CD4-positive, alpha-beta T cell treated with Interleukin-4 for 1 hour (primary cell): ENCODE data around the gene SNW1.
"Not testable (repeated sequence)": the region's sequence is repeated elsewhere in the genome, so short reads cannot be mapped to it uniquely, and the experiment has no call there.

Experiments
- DNase-seq, 2 donors: peaks; one replicate each; pipeline ENCODE4 v3.0.0-alpha.2; 2020 to 2022

SNW1 gene

DNA sequence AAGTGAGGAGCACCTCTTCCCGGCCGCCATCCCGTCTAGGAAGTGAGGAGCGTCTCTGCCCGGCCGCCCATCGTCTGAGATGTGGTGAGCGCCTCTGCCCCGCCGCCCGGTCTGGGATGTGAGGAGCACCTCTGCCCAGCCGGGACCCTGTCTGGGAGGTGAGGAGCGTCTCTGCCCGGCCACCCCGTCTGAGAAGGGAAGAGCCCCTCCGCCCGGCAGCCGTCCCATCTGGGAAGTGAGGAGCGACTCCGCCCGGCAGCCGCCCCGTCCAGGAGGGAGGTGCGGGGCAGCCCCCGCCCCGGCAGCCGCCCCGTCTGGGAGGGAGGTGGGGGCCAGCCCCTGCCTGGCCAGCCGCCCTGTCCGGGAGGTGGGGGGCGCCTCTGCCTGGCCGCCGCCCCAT is 13.5 kb downstream of the SNW1 start:
- DNase-seq, result not testable (repeated sequence)

GRCh38 chr14:77746064-77746702 is 14.8 kb downstream of the SNW1 start:
- DNase-seq, result no peak

GRCh38 chr14:77741438-77741837 is 19.5 kb downstream of the SNW1 start:
- no peak for DNase-seq

- peak in 1 of 2 donors; percentile 7 for DNase-seq
Measured at GRCh38 chr14:77738559-77739250, 22.3 kb downstream of the SNW1 start.

DNA sequence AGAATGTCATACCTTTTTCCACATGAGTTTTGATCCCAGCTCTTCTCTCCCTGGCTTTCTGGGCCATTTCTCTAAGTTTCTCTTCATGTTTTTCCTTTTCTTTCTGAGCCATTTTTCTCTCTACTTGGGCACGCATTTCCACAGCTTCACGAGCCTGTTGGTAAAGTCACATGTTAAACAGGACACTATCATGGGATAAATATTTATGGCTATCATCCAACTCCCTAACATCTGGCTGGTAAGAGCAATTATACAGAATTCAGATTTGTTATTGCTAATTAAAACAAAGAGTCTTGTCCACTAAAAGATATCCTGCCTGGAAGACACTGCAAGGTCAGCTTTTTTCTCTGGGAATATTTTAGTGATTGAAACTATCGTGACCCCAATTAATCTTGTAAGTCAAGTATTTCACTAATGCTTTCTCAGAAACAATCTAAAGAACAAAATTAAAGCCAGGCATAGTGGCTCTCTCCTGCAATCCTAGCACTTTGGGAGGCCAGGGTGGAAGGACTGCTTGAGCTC is 29.9 kb downstream of the SNW1 start:
- DNase-seq, result no peak

- DNase-seq, result no peak
Measured at GRCh38 chr14:77722301-77722700, 38.7 kb downstream of the SNW1 start.

DNA sequence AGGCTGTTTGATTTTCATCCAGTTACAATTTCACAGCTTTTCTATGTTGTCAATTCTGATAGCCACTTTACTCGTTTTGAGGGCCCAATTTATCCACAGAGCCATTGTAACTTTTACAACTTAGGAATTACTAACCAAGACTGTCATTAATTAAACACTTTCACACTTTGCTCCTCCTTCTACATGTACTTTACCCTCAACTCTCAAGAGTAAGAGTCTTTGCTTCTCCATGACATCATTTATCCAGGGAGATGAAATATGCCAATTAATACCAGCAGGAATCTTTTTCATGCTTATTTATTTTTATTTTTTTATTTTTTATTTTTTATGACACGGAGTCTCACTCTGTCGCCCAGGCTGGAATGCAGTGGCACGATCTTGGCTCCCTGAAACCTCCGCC is 39.5 kb downstream of the SNW1 start:
- no peak for DNase-seq

- DNase-seq, result no peak
Measured at GRCh38 chr14:77717608-77718305, 43.2 kb downstream of the SNW1 start.

- no peak for DNase-seq
Measured at GRCh38 chr14:77714926-77715325, 46.0 kb downstream of the SNW1 start.

GRCh38 chr14:77710364-77710763 is 50.6 kb downstream of the SNW1 start:
- DNase-seq, result no peak

DNA sequence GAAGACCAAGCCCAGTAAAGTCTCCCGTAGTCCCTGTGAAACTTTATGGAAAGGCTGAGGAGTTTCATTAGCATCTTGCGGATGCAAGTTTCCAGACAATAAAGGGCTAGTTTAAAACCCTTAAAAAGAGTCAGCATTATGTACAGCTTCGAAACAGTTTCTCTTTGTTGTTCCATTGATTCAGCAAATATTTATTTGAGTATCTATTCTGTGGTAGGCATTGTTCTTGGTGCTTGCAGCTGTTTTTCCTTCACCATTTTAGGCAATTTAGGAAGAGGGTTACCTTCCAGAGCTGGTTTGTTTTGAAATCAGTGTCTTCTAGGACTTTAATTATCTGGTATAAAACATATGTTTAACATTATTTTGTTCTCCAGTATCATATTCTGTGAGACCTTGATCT is 51.5 kb downstream of the SNW1 start:
- DNase-seq, result no peak

DNA sequence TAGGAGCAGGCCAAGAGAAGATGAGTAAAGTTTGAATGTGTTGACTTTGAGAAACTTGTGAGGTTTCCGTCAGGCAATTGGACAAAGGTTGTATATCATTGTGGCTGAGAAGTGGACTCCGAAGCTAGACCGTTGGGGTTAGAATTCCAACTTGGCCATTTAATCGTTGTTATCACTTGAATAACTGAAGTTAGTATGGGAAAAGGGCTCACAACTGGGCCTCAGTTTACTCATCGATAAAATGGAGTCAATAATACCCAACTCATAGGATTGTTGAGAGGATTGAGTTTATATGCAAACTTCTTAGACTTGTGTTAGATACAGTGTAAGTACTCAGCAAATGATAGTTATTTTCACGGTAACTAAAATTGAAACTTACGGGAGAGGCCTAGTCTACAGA is 52.2 kb downstream of the SNW1 start:
- DNase-seq, result no peak

- DNase-seq, result peak; percentile 88 to 91
Measured at GRCh38 chr14:77707724-77708408, 53.1 kb downstream of the SNW1 start, which contains the start of the genes ALKBH1 and SLIRP. ALKBH1 (minus strand) TSS chr14:77708023; CDS start chr14:77708004, 19 bp downstream. SLIRP (plus strand) TSS chr14:77708103; CDS start chr14:77708112, 9 bp downstream.

GRCh38 chr14:77707355-77707723 is 53.6 kb downstream of the SNW1 start:
- peak in 1 of 2 donors; percentile 17 for DNase-seq

DNA sequence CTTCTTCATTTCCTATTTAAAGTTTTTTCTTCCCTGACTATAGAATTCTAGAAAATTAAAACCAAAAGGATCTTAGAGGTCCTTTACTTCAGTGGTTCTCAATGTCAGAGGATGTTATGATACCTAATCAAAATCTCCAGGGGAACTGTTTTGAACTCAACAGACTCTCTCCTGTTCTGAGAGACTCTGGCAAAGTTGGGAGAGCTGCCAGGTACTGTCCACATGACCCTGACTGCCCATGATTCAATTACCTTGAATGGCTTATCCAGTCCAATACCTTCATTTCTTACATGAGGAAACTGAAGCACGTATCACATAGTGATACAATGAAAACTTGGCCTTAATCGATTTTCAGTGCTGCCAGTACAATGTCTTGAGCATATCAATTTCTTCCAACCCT is 69.7 kb downstream of the SNW1 start:
- no peak for DNase-seq

DNA sequence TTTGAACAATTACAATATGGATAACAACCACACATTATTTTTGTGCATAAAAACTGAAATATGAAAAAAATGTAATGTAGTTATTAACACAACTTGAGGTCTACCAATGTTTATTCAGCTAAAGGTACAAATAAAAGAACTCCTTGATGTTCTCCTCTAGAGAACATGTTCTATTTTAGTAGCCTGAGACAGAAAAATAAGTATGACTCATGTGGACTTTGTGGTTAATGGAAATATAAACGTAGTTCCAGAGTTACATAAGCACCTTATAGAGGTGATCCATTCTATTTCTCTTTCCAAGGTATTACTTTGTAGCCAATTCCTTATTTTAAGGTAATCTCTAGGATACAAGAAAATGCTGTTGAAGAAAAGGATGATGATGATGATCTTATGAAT is 78.8 kb downstream of the SNW1 start:
- no peak for DNase-seq

DNA sequence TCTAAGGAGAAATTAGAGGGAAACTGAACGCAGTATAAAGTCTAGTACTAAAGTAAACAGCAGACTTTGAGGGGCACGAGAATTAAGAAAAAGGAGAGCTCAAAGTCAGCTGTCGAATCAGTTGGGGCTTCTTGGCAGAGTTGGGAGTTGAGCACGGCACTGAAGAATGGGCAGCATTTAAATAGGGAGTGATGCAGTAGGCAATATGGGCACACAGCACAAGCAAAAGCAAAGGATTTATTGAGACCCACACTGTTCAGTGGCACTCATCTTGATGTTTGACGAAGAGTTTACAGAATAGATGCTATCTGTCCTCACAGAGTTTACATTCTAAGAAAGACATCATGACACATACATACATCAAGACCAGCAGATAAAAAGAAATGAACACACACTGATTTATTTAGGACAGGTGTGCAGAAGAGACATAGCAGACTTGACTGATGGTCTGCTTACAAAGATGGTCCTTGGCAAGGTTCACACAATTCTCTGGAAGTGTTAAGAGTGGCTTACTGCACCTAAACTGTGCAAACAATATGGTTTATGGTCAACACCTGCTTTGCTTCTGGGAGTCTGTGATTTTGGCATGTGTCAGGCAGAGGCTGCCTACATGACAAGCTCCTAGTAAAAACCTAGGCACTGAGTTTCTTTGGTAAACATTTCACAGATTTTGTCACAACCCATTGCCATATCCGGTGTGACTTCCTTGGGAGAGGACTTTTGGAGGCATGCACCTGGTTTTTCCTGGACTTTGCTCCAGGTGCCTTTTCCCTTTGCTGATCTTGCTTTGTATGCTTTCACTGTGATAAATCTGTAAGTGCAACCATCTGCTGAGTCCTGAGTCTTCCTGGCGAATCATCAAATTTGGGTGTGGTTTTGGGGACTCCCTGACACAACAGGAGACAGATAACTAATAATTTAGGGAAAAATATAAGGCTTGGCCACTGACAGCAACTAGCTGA is 79.5 kb downstream of the SNW1 start:
- DNase-seq, result no peak

- DNase-seq, result no peak
Measured at GRCh38 chr14:77674931-77675330, 86.0 kb downstream of the SNW1 start.

DNA sequence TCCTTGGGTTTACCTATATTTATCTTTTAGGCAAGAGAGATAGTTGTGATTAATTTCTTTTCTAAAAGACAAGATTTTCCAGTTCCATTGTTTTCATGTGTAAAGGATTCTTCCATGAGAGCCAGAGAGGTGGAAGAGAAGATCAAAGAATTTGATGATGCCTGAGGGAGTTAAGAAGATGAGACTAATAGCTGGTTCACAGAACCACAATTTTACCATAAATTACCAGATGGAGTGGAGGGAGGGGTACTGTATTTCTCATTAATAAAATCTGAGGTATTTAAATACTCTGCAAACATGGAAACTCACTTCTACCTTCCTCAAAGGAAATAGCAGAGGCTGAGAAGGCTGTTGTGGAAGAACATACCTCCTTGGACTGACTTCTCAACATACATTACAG is 87.8 kb downstream of the SNW1 start:
- no peak for DNase-seq
